Muscle of back (tissue), 11 donors: ENCODE measurements around the gene INPPL1. TPM values are rescaled to one million over a fixed set of nuclear protein-coding genes. Genes with fewer than 3 reads are reported as not detected.

Experiments
- DNase-seq, 3 donors: peaks; one replicate each; pipeline versions ENCODE4 v3.0.0 to v3.0.0-alpha.2; 2013
- polyA plus RNA-seq, 10 donors: library from polyadenylated mRNA; unstranded; fragments of 120-200 nt; gene quantifications; one replicate each; pipeline ENCODE4 v1.2.1, GENCODE V29; 2013; ENCODE audit not compliant: insufficient read length in 10 of 10

INPPL1 gene
- polyA plus RNA-seq, 10 donors, result 109 to 182 (median 141) TPM

- no peak for DNase-seq
Measured at GRCh38 chr11:72280726-72281315, 56.3 kb downstream of the INPPL1 start.

GRCh38 chr11:72283947-72284346, 59.4 kb downstream of the INPPL1 start:
- no peak for DNase-seq

- DNase-seq, result no peak
Measured at GRCh38 chr11:72287293-72287692, 62.7 kb downstream of the INPPL1 start.

Other genes starting within 250 kb of the INPPL1 start
- gene IL18BP, start 225.9 kb upstream of the INPPL1 start, polyA plus RNA-seq, result 10 to 100 TPM in 2 of 10 donors, 1 to 10 TPM in 8; 4.3 to 11.5 (median 6.9) TPM
- 100 to 1,000 TPM; 135 to 197 (median 155) TPM for gene NUMA1, start 144.2 kb upstream of the INPPL1 start, polyA plus RNA-seq
- gene LRRC51, start 143.9 kb upstream of the INPPL1 start, polyA plus RNA-seq, result 10 to 100 TPM in 2 of 10 donors, 1 to 10 TPM in 8; 4.7 to 10.4 (median 6.8) TPM
- 10 to 100 TPM; 73.6 to 94.0 (median 82.1) TPM for gene LAMTOR1, start 121.5 kb upstream of the INPPL1 start, polyA plus RNA-seq
- not detected for gene TOMT, start 118.8 kb upstream of the INPPL1 start, polyA plus RNA-seq
- 10 to 100 TPM; 29.9 to 34.1 (median 32.2) TPM for gene ANAPC15, start 112.1 kb upstream of the INPPL1 start, polyA plus RNA-seq
- gene FOLR3, start 89.0 kb upstream of the INPPL1 start, polyA plus RNA-seq, result not detected
- gene FOLR1, start 32.6 kb upstream of the INPPL1 start, polyA plus RNA-seq, result 1 to 10 TPM; 2.2 to 6.8 (median 3.5) TPM
- 10 to 100 TPM; 18.5 to 34.7 (median 22.5) TPM for gene FOLR2, start 8.0 kb upstream of the INPPL1 start, polyA plus RNA-seq
- not detected for gene PHOX2A, start 19.4 kb downstream of the INPPL1 start, polyA plus RNA-seq
- gene CLPB, start 209.8 kb downstream of the INPPL1 start, polyA plus RNA-seq, result 10 to 100 TPM; 13.4 to 19.5 (median 15.7) TPM